ENCODE data around the gene NR6A1.

Gene NR6A1

DNA sequence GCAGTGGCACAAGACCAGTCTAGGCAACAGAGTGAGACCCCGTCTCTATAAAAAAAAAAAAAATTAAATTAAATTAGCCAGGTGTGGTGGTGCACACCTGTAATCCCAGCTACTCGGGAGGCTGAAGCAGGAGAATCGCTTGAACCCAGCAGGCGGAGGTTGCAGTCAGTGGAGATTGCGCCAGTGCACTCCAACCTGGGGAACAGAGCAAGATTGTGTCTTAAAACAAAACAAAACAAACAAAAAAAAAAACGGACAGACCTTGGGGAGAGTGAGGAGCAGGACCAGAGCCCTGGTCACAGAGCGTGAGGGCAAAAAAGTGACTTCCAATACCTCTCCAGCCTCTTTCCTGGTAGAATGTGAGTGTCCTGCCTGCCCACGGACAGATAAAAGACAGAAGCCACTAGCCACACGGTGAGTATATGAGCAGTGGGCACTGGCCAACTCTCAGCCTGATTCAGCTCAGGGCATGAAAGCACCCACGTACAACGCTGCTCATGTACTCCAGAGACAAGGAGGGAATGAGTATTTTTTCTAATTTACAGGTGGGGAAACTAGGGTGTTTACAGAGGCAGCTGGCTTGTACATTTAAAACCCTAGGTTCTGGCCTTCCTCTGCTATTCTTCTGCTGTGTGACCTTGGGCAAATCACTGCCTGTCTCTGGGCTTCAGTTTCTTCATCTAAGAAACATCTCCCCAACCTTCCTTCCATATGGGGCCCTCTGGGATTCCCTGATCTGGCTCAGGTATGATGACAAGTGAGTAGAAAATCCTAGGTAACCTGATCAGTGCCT, 7.7 kb upstream of the NR6A1 start:
- in situ Hi-C loops (cut with MboI; ENCODE audit: low sequenced_read_pairs), result loop anchor here (10.0 kb wide), 1 partner anchor 596 kb away; no protein-coding TSS in a partner anchor

DNA sequence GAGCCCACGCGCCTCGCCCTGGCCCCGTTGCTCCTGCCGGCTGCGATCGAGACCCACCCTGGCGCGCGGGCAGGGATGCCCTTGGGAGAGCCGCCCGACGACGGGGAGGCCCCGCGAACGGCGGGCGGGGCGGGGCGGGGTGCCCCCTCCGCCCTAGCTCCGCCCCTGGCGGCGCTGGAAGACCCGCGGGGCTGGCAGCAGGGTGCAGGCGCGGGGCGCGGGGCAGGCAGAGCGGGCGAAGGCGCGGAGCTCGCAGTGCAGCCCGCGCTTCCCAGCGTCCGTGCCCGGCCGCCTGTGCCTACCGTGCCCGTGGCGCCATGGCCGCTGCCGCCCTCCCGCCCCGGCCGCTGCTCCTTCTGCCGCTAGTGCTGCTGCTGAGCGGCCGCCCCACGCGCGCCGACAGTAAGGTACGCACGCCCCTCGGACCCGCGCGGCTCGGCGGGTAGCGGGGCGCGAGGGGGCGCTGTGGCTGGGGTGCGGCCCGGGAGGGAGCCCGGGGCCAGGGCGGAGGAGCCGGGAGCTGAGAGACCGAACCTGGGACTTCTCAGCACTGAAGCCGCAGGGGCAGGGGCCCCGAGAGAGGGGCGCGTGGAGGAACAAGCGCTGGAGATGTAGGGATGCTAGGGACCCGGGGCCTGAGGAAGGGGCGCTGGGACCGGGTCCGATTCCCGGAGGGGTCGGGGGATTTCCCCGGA, 6.0 kb upstream of the NR6A1 start, which contains the start of gene OLFML2A:
TSS of gene OLFML2A (plus strand) at position 180 of the 695 bp plus-strand sequence. CDS start at position 318, 138 bp downstream.
- in situ Hi-C loops (cut with MboI; ENCODE audit: low sequenced_read_pairs), result loop anchor here (10.0 kb wide), 1 partner anchor 598 kb away; no protein-coding TSS in a partner anchor

DNA sequence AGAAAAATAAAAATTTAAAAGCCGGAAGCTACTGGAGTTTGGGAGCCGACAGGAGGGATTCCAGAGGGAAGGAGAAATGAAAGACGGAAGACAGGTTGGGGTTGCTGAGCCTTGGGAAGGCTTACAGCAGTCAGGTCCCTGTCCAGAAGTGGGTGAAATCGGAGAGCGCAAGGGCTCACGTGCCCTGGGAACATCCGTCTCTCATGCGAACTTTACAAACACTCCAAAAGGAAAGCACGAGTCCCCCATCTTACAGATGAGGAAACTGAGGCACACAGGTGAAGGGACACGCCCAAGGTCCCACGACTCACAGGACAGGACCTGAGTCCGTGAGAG, 5.5 kb upstream of the NR6A1 start:
- in situ Hi-C loops (cut with MboI; ENCODE audit: low sequenced_read_pairs), result loop anchor here (10.0 kb wide), 1 partner anchor 598 kb away; no protein-coding TSS in a partner anchor

DNA sequence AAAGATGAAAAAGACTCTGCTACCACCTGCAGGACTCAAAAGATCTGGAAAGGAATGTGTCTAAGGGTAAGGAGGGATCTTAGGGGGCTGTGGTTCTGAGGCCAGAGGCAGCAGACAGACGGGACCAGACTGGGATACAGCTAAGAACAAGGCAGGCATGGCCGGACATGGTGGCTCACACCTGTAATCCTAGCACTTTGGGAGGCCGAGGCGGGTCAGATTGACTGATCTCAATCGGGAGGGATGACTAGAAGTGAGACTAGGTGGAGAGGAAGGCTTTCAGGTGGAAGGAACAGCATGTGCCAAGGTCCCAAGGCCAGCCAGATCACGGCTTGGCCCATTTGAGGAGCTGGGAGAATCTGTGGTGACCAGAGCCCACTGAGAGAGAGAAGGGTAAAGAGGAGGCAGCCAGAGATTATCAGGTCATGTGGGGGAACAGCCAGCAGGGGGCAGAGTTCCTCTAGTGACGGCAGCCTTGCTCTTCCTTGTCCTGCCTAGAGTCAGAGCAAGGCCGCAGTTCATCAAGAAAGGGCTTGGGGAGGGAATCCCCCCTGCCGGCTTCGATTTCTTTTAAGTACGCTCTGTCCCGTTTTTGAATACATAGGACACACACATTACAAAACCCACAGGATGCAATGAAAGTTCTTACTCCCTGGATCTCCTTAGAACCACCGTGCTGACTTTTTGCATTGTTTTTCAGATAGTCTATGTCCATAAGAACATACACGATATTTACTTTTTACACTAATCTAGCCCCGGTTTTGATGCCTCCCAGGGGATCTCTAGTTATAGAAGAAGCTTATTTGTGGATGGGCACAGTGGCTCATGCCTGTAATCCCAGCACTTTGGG, 3.2 kb upstream of the NR6A1 start:
- in situ Hi-C loops (cut with MboI; ENCODE audit: low sequenced_read_pairs), result loop anchor here (5.0 to 10.0 kb wide), 2 partner anchors 78 to 600 kb away; partner anchors contain the start of gene WDR38

DNA sequence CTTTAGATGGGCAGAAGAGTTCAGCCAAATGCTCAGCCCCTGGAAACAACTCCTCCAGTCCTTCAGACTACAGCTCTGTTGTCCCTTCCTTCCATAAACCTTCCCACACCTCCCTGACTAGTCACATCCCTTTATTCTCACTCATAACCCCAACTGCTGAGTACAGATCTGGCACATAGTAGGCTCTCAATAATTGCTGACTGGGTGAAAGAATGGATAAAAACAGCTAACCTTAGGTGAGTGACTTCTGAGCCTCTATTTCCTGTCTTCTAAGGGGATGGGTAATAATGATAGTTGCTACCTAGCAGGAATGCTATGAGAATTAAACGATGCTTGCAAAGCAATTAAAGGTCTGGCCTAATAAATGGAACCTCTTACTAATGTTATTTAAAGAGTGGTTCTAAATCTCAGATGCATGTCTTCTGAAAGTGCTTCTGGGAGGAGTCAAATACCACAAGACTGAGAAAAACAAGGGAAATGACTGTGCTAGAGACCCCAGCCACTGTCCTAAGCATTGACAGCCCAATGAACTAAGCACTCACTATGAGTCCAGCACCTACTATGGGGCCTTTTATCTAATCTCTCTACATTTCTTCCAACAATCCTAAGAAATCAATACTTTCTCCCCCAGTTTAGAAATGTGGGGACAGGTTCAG, 2.5 kb upstream of the NR6A1 start:
- in situ Hi-C loops (cut with MboI; ENCODE audit: low sequenced_read_pairs), result loop anchor here (5.0 to 10.0 kb wide), 2 partner anchors 79 to 601 kb away; partner anchors contain the start of gene WDR38

DNA sequence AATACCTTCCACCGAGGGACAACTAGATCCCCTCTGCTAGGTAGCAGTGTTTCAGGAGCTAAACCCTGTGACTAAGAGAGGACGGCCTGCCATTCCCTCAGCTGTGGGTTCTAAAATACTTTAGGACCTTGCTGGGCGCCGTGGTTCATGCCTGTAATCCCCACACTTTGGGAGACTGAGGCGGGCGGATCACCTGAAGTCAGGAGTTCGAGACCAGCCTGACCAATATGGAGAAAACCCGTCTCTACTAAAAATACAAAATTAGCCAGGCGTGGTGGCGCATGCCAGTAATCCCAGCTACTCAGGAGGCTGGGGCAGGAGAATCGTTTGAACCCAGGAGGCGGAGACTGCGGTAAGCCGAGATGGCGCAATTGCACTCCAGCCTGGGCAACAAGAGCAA, 1.8 kb upstream of the NR6A1 start:
- in situ Hi-C loops (cut with MboI; ENCODE audit: low sequenced_read_pairs), result loop anchor here (5.0 to 10.0 kb wide), 2 partner anchors 79 to 602 kb away; partner anchors contain the start of gene WDR38

DNA sequence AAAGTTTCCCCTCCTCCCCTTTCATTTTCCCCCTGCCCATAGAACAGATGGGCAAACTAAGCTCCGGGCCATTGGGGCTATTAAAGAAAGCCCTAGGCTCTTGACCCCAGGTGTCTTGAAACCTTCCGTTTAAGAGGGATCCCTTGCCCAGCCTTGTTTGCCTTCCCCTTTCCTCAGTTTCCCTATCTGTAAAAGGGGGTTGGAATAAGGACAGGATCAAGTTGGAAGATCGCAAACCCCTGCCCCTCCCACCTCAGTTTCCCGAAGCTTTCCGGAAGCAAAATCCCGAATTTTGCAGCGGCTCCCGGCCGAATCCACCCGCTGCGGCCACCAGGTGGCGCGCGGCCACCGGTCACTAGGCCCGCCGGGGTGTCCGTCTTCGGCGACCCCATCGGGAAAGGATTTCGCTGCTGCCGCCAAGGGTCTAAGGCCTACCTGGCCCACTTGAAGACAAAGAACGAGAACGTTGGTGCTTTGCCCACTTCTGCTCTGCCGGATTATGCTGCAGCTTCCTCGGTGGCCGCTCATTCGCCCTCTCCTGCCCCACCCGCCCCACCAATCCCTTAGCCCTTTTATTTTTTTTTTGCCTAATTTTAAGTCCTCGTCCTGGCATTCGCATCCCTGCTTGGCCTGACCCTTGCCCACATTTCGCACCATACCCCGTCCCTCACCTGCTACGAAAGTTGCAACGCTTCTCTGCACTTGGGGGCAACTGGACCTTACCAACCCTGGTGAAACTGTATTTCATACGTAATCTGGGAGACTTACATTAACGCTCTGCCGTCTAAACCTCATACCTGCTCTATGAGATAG, 962 bp upstream of the NR6A1 start:
- in situ Hi-C loops (cut with MboI; ENCODE audit: low sequenced_read_pairs), result loop anchor here (5.0 to 10.0 kb wide), 2 partner anchors 80 to 603 kb away; partner anchors contain the start of gene WDR38

DNA sequence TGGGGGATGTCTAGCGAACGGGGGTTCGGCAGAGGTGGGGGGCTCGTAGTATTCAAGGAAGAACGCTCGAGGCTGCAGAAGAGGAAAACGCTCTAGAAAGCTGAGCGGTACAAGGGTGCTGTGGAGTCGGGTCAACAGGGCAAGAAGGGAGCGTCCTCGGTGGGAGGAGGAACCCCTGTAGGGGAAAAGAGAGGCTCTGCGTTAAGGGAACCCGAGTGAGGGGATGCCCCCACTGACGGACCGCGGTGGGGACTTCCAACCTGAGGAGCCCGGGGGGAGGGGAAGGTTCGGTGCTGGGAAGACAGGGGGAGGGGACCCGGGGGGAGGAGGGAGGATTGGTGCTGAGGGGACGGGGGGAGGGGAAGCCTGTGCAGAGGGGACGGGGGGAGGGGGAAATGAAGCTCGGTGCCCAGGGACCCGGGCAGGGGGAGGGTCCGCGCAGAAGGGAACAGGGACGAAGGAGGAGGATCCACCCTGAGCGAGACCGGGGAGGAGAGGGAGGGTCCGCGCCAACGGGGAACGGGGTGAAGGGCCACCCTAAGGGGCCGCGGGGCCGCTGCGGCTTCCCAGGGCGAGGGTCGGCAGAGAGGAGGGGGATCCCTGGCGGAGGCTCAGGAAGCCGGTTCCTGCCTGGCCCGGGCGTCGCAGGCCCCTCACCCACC, 621 bp downstream of the NR6A1 start:
- in situ Hi-C loops (cut with MboI; ENCODE audit: low sequenced_read_pairs), result loop anchor here (5.0 to 10.0 kb wide), 2 partner anchors 82 to 604 kb away; partner anchors contain the start of gene WDR38

DNA sequence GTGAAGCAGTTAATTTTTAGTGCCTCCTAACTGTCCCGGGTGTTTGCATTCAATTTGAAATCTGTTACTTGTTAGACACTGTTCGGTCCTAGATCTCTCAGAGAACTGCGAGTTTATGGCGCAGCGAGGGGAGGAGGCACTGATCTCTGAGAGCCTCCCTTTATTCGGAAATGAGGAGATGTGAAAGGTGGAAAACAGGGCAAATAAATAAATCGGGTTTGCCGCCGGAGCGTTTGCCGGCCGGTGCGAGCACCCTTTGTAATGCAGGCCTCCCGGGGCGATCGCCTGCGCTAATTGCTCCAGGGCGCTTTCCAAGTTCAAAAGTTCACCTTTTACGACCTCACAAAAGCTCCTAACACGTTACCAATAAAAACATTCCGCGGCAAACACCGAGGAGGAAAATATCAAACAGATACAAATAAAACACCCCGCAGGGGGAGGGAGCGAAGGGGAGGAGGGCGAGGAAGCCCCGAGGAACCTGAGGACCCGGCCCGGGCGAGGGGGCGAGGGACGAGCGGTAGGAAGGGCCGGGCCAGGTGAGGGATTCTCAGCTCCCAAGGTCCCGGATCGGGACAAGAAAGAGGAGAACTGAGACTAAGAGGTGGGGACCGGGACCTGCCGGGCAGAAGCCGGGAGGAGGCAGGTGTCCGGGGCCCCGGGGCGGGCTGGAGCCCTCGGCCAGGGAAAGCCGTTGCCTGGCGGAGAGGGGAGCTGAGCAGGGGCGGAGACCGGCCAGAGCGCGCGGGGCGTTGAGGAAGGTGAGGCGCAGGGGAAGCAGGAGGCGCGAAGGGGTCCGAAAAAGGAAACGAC, 1.4 kb downstream of the NR6A1 start:
- in situ Hi-C loops (cut with MboI; ENCODE audit: low sequenced_read_pairs), result loop anchor here (5.0 to 10.0 kb wide), 2 partner anchors 83 to 605 kb away; partner anchors contain the start of gene WDR38

DNA sequence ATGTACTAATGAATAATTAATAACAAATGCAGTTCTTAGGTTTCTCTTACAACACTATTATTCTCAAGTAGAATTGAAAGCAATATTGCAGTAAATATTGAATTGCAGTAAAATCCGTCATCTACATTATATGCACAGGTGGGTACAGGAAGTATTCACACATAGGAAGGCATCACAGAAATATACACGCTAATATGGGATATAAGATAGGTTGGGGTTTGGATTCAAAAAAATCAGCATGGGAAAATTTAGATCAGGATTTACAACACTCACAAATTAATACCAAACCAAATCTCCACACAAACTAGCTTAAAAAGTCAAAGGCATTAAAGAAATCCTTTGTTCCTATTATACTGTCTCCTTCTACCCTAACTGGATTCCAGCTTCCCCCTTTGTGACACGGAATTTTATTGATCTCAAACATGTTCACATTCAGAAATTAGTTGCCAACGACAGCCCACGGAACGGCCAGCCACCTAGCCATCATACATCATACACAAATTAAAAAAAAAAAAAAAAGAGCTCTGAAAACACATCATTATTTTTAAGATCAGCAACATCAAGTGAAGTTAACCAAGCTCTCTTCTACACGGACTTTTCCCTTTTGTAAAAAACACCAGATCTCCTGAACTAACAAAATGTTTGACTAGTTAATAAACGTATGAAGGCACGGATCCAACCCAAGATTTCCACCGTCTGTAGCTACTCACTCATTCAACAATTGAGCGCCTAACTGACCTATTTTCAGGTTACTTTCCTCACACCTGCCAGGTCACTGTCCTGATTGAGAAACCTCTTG, 2.2 kb downstream of the NR6A1 start:
- in situ Hi-C loops (cut with MboI; ENCODE audit: low sequenced_read_pairs), result no loop called here

DNA sequence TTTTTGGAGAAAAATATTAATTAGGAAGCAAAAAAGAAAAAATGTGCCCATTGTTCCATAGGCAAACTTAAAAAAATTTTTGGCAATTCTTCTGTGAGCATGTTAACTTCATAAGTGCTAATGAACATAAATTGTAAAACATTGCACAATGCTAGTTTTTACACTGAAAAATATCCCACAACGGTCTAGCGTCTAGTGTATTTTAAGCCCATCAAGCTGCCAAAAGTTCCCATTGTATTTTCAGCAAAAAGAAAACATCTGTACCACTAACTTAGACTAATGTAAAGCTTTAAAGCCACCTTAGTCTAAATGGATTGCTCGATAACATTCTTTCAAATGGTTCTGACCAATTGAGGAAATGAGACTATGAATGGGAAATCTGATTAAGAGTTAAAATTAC, 2.8 kb downstream of the NR6A1 start:
- in situ Hi-C loops (cut with MboI; ENCODE audit: low sequenced_read_pairs), result no loop called here

DNA sequence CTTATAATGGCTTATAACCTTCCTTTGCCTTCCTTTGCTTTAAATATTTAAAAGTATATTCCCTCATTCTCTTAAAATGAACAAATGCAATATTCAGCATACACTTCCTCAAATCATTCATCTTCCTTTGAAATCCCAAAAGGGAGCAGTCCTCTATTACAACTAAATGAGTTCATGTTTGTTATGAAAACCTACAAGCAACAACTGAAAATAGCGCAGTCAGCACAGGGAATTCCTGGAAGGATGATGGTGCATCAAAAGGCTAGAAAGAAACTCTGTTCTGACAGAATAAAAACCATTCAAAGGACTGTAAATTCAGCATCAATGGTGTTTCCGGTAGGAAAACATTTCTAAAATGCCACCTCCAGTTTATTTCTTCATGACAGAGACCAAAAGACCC, 3.3 kb downstream of the NR6A1 start:
- in situ Hi-C loops (cut with MboI; ENCODE audit: low sequenced_read_pairs), result no loop called here

DNA sequence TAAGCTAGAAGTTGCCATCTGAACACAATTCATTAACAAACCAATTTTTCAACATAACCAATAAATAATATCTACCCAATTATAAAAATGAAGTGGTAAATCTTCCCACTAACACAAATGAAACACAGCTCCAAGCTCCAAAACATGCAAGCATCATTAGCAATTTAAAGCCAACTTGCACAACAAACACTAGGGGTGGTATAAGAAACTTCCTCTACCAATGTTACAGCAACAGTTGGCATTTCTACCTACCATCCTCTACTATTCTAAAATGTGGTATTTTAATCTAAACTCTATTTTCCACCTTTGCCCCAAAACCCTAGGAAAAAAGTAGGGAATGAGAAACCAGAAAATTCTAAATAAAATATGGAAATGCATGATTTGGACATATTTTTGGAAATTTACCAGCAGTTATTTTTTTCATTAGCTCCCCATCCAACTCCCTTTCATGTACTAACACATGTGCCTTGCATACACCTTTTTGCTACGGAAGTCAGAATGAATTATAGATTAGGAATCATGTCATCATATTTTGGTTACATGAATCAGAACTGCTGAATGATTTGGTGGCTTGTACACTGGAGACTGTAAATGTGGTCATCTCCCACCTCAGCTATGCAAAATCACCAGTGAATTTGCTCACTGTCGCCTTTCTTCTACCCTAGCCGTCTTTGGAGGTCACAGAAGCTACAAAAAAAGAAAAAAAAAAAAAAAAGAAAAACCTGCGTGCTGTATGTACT, 4.1 kb downstream of the NR6A1 start:
- in situ Hi-C loops (cut with MboI; ENCODE audit: low sequenced_read_pairs), result no loop called here

DNA sequence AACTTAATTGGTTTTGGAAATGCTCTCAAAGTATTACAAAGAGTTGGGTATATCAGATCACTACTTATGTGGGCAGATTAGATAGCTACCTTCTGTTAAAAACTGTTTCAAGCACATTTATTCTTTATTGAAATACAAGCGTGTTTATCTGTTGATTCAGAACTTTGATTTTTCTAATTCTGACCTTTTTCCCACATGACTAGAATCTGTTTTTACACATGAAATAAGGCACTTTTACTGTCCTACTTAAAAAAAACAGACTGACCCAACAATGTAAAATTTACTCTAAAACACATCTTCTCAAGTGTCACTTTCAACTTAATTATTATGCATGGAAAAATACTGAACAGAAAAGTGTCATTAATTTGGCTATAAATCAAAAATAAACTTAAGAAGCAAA, 4.8 kb downstream of the NR6A1 start:
- in situ Hi-C loops (cut with MboI; ENCODE audit: low sequenced_read_pairs), result no loop called here

DNA sequence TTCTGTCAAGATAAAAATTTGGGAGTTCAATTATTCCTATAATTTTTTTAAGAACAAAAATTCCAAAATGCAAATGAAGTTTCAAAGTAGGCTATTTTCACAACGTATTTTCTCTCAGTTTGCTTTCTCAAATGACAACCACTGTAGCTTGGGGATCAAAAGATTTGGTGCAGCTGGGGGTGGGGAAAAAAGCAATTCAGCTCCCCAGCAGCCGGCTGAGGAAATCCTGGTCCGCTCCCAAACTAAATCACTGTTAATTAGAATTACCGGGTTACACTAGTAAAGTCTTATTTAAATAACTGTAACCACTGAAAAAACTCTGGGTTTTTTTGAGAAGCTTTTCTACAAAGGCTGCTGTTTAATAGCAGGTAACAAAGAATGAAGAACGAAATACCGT, 5.7 kb downstream of the NR6A1 start:
- in situ Hi-C loops (cut with MboI; ENCODE audit: low sequenced_read_pairs), result no loop called here

DNA sequence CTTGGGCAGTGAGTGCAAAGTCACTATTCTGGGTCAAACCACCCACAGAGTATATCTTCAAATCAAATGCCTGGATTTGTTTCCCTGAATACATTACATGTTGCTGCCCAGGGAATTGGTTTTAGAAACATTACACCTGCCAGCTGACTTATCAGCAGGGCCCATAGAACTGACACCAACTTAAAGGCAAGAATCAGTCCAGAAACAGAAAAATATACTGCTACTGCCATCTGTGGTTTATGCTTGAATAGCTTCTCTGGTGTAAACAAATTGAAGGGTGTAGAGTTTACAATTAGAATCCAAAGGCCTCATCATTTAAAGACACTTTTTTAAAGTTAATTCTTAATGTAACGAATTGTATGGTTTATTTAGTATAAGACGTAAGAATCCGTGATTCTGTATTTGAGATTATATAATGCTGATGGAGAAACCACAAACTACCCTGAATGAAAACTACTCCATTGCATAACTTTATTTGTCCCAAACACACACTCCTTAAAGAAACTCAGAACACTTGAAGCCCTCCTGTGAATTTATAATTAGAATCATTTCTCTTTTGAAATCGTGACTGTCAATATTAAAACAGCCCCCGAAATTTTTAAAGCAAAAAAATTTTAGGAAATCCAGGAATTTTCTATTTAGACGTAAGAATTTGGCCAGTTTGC, 6.2 kb downstream of the NR6A1 start:
- in situ Hi-C loops (cut with MboI; ENCODE audit: low sequenced_read_pairs), result no loop called here

All from HL-60/S4 treated with retinoic acid at 250 ng/mL for 4 days and 3 days (cell line).